CD4-positive, alpha-beta T cell treated with Interleukin-15 for 4 hours (primary cell): Measurements from ENCODE around the gene ARL6IP4.
"Not testable (repeated sequence)": the region's sequence is repeated elsewhere in the genome, so short reads cannot be mapped to it uniquely, and the experiment has no call there.

Source experiments
- DNase-seq: peaks from one replicate; pipeline ENCODE4 v3.0.0-alpha.2; 2020; ENCODE audit warnings: low spot score

The ARL6IP4 gene

DNA sequence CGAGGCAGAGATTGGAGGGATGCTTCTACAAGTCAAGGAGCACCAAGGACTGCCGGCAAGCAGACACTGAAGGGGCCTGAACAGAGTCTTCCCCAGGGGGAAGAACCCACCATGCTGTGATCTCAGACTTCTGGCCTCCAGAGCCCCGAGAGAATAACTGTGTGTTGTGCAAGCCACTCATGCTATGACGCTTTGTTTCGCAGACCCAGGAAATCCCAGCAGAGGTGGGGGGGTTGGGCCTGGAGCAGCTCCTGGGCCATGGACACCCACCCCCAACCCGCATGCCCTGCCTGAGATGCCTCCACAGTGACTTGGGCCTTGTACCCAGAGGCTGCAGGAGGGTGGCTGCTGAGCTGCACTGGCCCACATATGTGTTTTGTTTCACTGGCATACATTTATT, 31.2 kb downstream of the ARL6IP4 start:
- DNase-seq: no peak

GRCh38 chr12:123013185-123014095, 33.0 kb downstream of the ARL6IP4 start:
- DNase-seq: no peak

DNA sequence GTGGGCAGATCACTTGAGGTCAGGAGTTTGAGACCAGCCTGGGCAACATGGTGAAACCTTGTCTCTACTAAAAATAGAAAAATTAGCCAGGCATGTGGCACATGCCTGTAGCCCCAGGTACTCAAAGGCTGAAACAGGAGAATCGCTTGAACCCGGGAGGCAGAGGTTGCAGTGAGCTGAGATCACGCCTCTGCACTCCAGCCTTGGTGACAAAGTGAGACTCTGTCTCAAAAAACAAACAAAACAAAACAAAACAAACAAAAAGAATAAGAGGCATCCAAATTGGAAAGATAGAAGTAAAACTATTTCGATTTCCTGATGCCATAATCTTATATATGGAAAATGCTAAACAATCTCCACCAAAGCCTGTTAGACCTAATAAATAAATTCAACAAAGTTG, 34.0 kb downstream of the ARL6IP4 start:
- not testable (repeated sequence) for DNase-seq

DNA sequence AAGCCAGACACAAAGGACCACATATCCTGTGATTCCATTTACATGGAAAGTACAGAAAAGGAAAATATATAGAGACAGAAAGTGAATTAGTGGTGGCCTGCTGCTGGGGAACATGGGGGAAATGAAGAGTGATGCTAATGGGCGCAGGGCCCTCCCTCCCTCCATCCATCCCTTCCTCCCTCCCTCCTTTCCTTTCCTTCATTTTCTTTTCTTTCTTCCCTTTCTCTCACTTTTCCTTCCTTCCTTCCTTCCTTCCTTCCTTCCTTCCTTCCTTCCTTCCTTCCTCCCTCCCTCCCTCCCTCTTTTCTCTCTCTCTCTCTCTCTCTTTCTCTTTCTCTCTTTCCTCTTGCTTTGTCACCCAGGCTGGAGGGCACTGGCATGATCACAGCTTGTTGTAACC, 37.3 kb downstream of the ARL6IP4 start:
- no peak for DNase-seq

DNA sequence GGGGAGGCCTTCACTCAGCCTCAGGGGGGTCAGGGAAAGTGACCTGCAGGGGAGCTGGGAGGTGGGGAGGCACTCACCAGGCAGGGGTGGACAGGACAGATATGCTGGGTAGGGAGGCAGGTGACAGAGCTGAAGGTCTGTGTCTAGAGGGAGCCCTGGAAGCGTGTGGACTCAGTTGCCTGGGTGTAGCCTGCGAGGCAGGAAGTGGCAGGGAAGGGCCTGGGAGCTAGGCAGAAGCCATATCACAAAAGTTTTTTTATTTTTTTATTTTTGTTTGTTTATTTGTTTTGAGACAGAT, 39.3 kb downstream of the ARL6IP4 start:
- DNase-seq: no peak

- no peak for DNase-seq
These were observed 41.5 kb downstream of the ARL6IP4 start for GRCh38 chr12:123021688-123022604.

- DNase-seq: no peak
These were observed 42.4 kb downstream of the ARL6IP4 start for GRCh38 chr12:123022846-123023245.

DNA sequence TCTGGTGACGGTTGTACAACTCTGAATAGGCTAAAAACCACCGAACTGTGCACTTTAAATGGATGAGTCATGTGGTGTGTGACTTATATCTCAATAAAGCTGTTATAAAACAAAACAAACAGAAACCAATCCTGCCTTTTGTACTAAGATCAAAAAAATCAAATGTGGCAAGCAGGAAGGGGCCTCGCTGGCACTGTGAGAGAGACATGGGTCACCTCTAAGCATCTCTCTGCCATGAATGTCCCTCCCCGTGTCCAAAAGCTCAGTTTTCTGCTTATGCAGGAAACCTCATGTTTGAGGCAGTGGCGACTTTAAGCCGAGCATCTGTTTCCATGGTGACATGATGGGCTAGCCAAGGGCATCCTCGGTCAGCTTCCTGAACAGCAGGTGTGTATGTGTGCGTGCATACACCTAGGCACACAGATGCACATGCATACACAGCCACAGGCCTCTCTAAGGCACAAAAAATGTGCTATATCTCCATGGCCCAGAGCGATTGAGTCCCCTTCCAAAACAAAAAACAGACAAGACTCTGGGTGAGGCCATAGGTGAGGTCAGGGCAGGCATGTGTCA, 44.4 kb downstream of the ARL6IP4 start:
- DNase-seq: peak; percentile 20

- no peak for DNase-seq
These were observed 45.8 kb downstream of the ARL6IP4 start for GRCh38 chr12:123026094-123026853.

GRCh38 chr12:123027726-123028445, 47.4 kb downstream of the ARL6IP4 start:
- DNase-seq: no peak

GRCh38 chr12:123028475-123028874, 48.0 kb downstream of the ARL6IP4 start:
- DNase-seq: no peak

GRCh38 chr12:123029550-123029949, 49.1 kb downstream of the ARL6IP4 start:
- no peak for DNase-seq

- DNase-seq: no peak
These were observed 50.2 kb downstream of the ARL6IP4 start for GRCh38 chr12:123030686-123031085.

GRCh38 chr12:123031171-123031845, 50.8 kb downstream of the ARL6IP4 start:
- no peak for DNase-seq
